ENCODE data around the gene PVALB.

Gene PVALB, protein sequence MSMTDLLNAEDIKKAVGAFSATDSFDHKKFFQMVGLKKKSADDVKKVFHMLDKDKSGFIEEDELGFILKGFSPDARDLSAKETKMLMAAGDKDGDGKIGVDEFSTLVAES

DNA sequence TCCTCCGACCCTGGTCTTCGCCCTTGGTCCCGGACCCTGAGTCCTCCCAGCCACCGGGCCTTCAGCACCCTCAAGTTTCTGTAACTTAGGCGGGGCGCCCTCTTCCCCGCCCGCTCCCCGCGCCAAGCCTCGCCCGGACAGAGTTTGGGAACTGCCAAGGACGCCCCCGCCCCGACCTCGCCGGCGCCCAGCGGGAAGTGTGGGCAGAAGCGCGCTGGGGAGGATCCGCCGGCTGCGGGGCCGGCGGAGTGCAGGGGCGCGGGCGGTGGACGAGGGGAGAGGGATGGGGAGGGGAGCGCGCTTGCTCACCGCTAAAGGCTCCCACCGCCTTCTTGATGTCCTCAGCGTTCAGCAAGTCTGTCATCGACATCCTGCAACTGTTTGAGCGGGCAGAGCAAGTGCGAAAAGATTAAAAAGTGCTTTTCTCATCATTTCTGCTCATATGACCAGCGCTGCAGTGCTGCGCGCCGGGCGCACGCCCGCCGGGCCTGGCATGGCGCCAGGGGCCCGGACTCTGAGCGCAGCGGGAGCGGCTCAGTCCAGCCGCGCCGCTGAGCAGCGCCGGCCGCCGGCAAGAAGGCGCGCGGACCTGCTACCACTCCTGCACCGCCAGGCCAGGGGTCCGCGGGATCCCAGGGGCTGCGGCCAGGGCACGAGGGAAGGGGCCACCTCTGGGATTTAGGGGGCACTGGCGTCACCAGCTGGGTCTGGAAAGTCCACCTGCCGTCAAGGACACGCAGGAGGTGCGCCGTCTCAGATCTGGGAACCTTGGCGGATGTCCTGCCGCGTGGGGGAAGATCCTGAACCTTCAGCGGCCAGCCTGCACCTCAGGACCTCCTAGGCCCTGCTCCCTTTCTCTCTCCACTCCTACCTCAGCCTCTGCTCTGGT lies at the start of gene PVALB:
Gene PVALB, minus strand, starts transcription at position 400 of the 889 bp plus-strand sequence. Its CDS starts 30 bp downstream, at position 370.
- no peak for DNase-seq

DNA sequence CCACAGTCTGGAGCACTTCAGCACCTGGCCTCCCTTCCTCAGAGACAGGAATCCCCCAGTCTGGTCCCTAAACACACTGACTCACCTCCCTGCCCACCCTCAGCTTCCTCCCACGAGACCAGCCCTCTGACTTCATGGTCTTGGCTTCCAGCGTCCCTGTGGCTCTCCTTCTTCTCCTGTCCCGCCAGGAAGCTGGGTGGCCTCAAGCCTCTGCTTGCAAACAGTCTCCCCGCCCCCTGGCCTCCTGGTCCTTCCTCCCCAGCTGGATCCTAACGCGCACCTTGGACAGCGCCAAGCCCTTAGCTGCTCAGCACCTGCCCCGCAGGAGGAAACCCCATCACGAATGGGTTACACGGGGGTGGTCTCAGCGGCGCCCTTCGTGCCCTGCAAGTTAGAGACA lies 48.5 kb upstream of the PVALB start:
- no peak for DNase-seq

DNA sequence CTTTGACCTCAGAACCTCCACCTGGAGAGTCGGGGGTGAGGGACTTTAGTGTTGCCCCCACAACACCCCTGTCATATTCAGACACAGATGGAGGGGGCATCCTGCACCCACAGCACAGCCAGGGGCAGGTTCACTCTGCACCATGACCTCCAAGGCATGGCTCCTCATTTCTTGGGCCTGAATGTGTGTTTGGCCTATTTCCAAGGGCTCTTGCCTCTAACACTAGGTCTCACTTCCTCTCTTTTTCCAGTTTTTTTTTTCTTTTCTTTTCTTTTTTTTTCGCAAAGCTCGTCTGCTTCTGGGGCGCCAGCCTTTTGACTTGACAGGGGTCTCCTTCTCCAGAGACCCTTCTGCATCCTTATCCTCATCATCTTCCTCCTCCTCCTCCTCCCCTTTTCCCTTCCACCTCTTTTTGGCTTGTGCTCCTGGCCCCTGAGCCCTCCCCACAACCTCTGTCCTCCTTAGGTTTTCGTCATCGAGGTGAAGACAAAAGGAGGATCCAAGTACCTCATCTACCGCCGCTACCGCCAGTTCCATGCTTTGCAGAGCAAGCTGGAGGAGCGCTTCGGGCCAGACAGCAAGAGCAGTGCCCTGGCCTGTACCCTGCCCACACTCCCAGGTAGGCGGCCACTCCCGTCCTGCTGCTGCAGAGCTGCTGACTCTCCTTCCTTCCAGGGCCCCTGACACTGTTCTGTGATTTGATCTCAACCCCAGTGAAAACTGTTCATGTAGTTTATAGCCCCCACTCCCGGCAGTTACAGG lies 47.8 kb upstream of the PVALB start:
- DNase-seq, result no peak

DNA sequence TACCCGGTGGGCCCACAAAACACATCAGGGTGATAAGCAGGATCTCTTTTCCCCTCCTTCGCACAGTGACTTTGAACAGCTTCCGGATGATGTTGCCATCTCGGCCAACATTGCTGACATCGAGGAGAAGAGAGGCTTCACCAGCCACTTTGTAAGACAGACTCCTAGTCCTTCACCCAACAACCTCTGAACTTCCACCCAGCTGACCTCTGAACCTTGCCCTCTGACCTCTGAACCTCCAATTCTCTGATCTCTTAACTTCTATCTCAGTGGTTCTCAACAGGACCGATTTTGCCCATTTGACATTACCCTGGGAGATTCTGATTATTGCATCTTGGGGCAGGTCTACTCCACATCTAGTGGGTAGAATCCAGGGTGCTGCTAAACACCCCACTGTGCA lies 47.1 kb upstream of the PVALB start:
- DNase-seq, result no peak

DNA sequence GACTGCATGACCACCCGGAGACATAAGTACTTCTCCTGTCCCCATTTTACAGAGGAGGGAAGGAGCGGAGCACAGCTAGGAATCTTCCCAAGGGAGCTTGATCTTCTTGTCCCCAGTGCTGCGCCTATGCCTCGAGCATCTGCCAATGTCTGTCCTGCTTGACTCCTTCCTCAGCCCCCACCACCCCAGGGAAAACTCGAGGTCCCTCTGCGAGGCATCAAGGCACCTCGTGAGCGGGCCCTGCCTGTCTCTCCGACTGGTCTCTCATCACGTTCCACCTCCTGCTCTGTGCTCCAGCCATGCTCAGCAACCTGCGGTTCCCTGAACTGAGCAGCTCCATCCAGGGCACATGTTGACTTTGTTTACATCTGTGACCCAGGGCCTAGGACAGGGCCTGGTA lies 46.4 kb upstream of the PVALB start:
- no peak for DNase-seq

DNA sequence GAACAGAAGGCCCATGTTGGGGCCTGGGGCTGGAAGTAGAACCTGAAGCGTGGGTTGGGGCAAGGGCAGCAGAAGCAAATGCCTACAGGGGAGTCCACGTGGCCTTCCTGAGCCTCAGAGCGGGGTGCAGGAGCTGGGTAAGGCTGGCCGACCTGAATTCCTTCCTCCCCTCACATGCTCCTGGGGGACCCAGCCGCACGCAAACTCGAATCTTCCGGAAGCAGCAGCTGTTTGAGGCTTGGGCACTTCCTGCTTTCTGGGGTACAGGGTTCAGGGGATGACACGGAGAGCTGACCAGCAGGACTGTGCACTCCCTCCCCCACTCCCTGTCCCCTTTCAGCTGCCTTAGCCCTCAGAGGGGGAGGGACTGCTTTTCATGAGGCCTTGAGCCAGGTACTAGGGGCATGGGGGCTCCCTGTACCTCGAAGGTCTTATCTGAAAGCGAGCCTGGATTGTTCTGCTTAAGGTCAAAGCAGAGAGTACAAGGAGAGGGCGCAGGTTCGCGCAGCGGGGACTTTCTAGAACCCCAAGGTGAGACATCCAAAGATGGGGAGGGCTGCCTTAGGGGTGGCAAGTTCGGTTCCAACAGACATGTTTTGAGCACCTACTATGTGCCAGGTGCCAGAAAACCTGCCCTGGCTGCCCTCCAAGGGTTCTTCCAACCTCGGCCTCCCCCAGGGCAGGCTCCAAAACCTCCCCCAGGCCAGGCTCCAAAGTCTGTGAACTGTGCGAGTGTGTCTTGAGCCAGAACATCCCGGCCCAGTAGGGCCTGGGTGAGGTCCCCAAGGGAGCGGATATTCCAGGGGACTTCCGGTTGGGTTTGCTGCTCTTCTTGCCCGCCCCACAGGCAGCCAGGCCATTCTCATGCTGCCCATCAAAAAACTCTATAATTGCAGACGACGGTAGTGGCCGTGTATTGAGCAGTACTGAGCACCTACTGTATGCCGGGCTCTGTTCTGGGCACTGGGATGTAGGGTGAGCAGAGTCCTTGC lies 45.7 kb upstream of the PVALB start:
- DNase-seq, result no peak

DNA sequence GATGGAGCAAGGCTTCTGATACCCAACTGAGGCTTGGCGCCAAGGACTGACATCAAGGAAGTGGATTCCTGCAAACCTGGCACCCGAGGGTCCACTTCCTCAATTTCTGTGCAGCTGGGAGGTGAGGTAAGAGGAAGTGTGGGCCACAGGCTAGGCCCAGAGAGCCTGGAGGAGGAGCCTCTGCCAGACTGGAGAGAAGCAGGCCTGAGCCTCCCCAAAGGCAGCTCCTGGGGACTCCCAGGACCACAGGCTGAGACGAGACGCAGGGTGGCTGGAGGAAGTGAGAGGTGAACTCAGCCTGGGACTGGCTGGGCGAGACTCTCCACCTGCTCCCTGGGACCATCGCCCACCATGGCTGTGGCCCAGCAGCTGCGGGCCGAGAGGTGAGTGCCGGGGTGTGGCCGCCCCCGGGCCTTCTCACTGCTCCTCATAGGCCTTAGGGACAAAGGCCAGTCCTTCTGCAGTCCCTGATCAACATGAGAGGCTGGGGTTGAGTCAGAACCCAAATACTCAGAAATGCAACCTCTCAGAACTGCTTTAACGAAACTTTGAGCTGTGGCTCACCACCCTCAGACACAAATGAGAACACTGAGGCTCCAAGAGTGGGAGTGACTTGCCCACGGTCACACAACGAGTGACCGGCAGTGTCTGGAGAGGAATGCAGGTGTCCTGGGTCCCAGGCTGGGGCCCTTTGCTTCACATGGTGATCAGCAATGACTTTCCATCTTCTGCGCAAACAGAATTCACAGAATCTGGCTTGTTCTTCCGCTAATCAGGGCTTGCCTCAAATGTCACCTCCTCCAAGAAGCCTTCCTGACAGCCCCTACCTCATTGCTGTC lies 44.2 kb upstream of the PVALB start, which contains the start of gene NCF4:
Gene NCF4, plus strand, starts transcription at position 186 of the 839 bp plus-strand sequence. Its CDS starts 166 bp downstream, at position 352.
- no peak for DNase-seq

DNA sequence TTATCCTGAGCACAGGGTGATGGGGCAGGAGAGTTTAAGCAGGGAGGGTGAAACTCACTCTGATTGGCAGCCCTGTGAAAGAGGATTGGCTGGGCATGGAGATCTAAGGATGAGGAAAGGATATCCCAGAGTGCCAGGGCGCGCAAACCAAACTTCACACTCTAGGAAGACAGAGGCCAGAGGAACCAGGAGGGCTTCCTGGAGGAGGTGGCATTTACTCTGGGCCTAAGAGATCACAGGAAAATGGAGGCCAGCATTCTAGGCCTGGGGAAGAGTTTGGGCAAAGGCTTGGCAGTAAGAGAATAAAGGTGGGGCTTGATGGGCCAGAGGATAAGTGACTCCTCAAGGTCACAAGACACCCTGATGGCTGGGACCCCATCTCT lies 43.6 kb upstream of the PVALB start:
- no peak for DNase-seq

DNA sequence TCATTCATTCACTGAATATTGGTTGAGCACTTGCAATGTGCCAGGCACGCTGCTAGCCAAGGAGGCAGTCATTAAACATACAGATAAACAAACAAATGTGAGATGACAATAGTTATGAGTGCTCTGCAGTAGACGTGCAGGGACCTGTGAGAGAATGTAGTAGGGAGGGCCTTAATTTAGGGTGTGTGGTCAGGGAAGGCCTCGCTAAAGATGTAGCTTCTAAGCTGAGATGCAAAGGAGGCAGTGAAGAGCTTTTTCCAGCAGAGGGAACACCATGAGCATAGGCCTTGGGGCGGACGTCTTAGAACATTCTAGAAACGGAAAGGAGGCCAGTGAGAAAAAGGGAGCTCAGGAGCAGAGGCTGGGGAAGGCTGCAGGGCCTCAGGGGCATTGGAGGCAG lies 43.2 kb upstream of the PVALB start:
- DNase-seq, result no peak

DNA sequence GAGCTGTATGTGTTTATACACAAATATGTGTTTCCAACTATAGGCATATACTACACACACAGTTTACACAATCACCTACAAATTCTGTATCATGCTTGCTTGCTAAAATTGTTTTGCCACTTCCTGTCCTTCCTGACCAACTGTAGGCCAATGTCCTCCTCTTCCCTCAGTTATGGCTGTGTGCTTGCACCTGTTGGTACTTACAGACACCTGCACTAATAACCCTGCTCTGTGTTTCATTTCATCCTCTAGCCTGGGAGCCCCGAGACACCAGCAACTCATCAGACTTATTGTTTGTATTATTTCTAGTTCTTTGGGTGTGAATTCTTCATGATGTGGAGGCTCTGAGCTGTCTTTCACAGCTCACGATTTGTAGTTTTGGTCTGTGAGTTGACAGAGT lies 42.1 kb upstream of the PVALB start:
- DNase-seq, result no peak

DNA sequence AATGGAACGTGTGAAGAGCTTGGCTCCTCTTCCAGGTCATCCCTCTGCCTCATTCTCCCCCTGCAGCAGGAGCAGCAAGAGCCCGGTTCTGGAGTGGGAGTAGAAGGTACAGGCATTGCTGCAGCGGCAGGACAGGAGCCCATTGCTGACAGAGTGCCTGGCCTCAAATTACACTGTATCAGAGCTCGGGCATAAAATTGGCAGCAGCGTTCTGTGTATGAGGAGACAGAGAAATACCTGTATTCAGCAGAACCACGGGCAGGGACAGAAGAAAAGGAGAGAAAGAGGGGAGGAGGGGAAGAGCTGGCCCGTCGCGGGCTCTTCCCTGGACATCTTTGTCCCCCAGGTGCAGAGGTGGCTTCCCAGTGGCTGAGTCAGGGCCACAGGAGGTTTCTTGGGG lies 41.3 kb upstream of the PVALB start:
- no peak for DNase-seq

DNA sequence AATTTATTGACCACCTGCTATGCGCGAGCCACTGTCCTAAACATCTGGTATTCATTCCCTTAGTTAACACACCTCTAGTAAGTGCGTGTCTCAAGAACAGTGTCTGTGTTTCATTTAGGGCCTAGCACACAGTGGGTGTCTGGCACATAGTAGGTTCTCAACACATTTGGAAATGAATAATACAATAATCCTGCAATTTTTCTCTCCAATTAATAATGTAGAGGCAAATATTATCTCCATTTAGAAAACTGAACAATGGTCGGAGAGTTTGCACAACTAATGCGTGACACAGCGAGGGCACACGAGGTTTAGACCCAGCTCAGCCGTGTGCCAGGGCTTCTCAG lies 39.9 kb upstream of the PVALB start:
- DNase-seq, result no peak

DNA sequence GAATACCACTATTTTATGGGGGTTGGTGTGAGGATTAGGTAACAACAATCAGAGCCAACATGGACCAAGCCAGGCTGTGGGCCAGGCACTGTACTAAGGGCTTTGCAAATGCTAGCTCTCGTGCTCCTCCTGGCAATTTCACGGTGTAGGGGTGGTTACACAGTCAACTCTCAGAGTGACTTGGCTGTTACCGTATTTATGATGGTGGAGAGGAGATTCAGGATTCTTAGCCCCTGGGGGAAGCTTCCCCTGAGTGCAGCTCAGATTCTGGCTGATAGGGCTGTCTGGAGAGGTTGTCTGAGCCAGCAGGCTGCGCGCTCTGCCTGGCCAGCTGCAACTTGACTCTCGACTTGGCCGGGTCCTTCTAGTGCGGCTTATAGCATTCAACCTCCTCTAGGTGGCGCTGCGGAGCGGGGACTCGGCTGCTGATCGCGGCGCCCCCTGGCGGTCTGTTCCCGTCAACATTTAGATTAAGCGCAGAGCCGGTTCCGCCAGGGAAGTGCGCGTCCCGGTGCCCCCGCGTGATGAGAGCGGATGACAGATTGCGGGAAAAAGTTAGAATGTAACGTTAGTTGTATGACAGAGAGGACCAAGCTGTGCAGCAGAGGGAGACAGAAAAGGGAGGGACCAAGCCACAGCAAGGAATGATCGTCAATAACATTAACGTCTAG lies 39.4 kb upstream of the PVALB start:
- peak; percentile 12 for DNase-seq

DNA sequence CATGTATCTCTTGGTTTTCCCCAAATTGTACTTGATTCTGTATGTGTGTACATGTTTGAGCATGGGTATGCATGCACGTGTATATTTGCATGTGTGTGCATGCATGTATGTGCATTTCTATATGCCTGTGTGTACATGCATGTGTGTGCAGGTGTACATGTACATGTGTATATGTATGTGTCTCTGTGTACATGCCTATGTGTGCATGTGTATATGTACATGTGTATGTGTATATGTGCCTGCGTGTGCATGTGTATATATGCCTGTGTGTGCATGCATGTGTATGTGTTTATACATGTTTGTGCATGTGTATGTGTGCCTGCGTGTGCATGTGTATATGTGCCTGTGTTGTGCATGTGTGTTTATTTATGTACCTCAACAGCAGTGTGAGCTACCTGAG lies 38.6 kb upstream of the PVALB start:
- DNase-seq, result no peak

DNA sequence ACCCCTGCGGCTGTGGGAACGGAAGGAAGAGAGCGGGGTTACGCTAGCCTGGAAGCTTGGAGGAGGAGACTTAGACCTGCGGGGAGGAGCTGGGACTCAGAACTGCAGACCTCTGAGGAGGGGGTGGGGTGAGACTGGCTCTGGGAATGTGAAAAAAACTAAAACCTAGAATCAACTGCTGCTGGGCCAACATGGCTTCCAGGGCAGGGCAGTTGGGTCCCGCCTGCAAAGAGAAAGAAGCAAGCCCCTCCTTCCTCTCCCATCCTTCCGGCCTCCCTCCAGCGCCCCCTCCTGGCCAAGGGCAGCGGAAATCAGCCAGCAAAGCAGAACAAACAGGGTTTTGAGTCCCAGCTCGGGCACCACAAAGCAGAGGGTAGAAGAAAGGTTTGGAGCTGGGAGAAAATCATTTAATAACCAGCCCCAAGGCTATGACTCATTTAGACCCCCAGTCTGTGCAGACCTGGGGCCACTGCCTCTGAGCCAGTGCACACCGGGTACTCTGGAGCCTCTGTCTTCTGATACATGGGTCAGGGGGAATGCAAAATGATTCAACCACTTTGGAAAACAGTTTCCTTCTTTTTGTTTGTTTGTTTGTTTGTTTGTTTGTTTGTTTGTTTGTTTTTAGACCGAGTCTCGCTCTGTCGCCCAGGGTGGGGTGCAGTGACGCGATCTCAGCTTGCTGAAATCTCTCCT lies 36.7 kb upstream of the PVALB start:
- no peak for DNase-seq

DNA sequence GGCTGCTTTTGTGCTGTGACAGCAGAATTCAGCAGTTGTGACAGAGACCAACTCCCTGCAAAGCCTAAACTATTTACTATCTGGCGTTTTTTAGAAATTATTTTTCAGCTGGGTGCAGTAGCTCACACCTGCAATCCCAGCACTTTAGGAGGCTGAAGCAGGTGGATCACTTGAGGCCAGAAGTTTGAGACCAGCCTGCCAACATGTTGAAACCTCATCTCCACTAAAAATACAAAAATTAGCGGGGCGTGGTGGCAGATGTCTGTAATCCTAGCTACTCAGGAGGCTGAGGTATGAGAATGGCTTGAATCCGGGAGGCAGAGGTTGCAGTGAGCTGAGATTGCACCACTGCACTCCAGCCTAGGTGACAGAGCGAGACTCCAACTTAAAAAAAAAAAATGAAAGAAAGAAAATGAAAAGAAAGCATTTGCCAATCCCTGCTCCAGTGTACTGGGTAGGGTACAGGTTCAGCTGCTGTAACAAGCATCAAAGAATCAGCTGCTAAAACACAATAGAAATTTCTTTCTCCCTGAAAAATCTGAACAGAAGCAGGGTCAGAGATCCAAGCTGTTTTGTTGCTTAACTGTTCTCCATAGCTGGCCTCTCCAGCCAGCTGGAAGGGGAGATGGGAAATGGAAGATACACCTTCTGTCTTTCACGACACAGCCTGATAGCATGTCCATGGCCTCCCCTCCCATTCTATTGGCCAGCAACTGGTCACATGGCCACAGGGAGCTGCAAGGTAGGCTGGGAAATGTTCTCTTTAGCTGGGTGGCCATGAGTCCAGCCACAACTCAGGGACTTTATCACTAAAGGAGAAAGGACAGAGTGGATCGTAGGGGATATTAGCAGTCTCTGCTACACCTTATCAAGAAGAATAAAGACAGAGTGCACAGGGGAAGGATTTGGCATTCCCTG lies 35.5 kb upstream of the PVALB start:
- DNase-seq, result no peak

DNA sequence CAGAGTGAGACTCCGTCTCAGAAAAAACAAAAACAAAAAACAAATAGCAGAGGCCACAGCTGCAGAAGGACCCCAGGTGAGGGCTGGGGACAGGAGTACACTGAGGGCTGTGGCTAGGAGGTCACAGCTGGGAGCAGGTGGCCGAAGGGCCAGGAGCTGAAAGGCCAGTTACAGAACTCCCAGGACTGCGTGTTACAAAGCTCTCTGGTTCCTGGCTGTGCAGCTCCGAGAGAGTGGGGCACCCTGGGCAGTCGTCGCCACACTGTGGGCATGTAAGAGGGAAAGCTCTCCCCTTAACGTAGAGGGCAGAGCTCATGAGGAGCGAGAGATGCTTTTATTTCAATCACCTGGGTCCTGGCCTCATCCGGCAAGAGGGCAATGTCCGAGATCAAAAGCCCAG lies 33.8 kb upstream of the PVALB start:
- DNase-seq, result no peak

DNA sequence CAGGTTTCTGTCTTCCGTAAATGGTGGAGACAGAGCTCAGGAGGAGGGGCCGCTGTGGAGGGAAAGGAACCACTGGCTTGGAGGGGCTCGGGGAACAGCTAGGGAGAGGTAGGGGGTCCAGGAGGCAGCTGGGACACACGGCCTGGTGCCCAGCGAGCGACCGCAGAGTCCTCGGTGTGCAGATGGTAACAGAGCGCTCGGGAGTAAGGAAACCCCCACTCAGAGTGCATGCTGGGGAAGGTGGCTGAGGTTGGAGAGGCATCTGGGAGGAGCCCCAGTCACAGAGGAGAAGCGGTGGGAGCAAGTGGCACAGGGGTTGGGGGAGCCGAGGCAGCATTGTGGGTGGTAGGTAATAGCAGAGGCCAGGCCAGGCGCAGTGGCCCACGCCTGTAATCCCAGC lies 33.2 kb upstream of the PVALB start:
- DNase-seq, result no peak

DNA sequence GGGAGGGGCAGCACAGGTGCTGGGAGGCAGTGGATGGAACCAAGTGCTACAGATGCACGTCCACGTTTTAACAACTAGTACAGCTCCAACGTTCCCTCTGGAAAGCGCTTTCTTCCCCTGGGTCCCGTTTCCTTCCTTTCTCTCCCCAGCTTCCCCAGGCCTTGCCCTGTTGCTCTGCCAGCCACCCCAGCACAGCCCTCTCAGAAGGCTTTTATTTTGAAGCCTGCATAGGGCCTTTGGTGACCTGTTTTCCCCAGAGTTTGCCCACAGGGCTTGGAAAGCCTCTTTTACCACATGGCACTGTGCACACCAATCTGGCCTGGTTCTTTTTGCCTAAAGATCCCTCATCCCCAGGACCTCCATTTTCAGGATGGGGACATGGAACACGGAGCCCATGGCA lies 30.1 kb upstream of the PVALB start:
- no peak for DNase-seq
